GM12878 (cell line): ENCODE data around the gene MAFG. TPM values are rescaled to one million over a fixed set of nuclear protein-coding genes. Genes with fewer than 3 reads are reported as not detected.

ENCODE experiments used
- ATAC-seq: fragments of 200-7000 bp; cut with Tn5 transposase; 3 replicates; pipeline ENCODE4 v1.9.1; 2020; ENCODE audit warnings: mild to moderate bottlenecking, moderate library complexity
- BruUV-seq: library from RNA; stranded (reverse); fragments of 400-500 nt; replicated peaks from 2 replicates; lab custom pipeline; 2021; lab: Mats Ljungman, UMichigan
- CTCF ChIA-PET: fragments of 300-600 bp; sonication (Branson Sonifier 250); formaldehyde crosslinking; extraction: SDS; loops from one replicate; lab custom pipeline; 2021; ENCODE audit warnings: inconsistent platforms; lab: Yijun Ruan, JAX
- POLR2A ChIA-PET: fragments of 350-600 bp; formaldehyde crosslinking; extraction: SDS; loops from one replicate; lab custom pipeline; 2021; ENCODE audit warnings: inconsistent platforms; lab: Charles Lee
- RAD21 ChIA-PET: fragments of 300-600 bp; sonication (Branson Sonifier 250); formaldehyde crosslinking; loops from one replicate; lab custom pipeline; 2023; ENCODE audit warnings: antibody characterized with exemption; ENCODE audit not compliant: unreplicated experiment; lab: Charles Lee
- SMC1A ChIA-PET: fragments of 300-600 bp; sonication (Branson Sonifier 250); formaldehyde crosslinking; loops from one replicate; lab custom pipeline; 2023; ENCODE audit not compliant: unreplicated experiment, uncharacterized antibody; lab: Charles Lee
- DNase-seq: peaks from one replicate; pipeline ENCODE4 v3.0.0-alpha.2; 2011; ENCODE audit warnings: low read depth, low spot score
- FAIRE-seq: peaks from 3 replicates; lab custom pipeline; 2011; peaks lifted over from hg19 to GRCh38; lab: Jason Lieb, UNC
- H2AFZ ChIP-seq: 2 replicates; pipeline ENCODE4 v1.6.0; 2011; ENCODE audit warnings: low read depth, low read length, control low read depth; ENCODE audit not compliant: control insufficient read depth
- H3K27ac ChIP-seq: 2 replicates; pipeline ENCODE4 v1.5.1; 2011; ENCODE audit warnings: control low read depth; ENCODE audit not compliant: control insufficient read depth, insufficient read depth
- H3K27me3 ChIP-seq, 2 experiments: replicated peaks in 1 of 2; 2 replicates each; pipeline versions ENCODE4 v1.6.0 to v1.6.1; 2011; ENCODE audit warnings: low read length in 1 of 2; ENCODE audit not compliant: control insufficient read depth in 2 of 2, insufficient read depth in 2 of 2
- H3K36me3 ChIP-seq, 2 experiments: 2 replicates each; pipeline ENCODE4 v1.5.1; 2011; ENCODE audit warnings: low read length in 1 of 2; ENCODE audit not compliant: control insufficient read depth in 2 of 2, insufficient read depth in 2 of 2
- H3K4me1 ChIP-seq: 2 replicates; pipeline ENCODE4 v1.6.1; 2011; ENCODE audit warnings: mild to moderate bottlenecking, low read length, moderate library complexity, mixed read lengths; ENCODE audit not compliant: control insufficient read depth, insufficient read depth
- H3K4me2 ChIP-seq: 2 replicates; pipeline ENCODE4 v1.6.0; 2011; ENCODE audit warnings: control low read depth; ENCODE audit not compliant: control insufficient read depth, insufficient read depth
- H3K4me3 ChIP-seq: fragments of 200-600 bp; sonication (generic); 2 replicates; pipeline ENCODE4 v1.5.1; 2016
- H3K79me2 ChIP-seq: 2 replicates; pipeline ENCODE4 v1.6.0; 2011; ENCODE audit warnings: low read length; ENCODE audit not compliant: control insufficient read depth, insufficient read depth
- H3K9ac ChIP-seq: 2 replicates; pipeline ENCODE4 v1.8.0; 2011; ENCODE audit warnings: low read length, control low read depth, mixed read lengths; ENCODE audit not compliant: control insufficient read depth, insufficient read depth
- H3K9me3 ChIP-seq: replicated peaks from 3 replicates; pipeline ENCODE4 v1.5.1; 2011; ENCODE audit warnings: mild to moderate bottlenecking, low read length; ENCODE audit not compliant: control insufficient read depth, insufficient read depth
- H4K20me1 ChIP-seq: 2 replicates; pipeline ENCODE4 v1.6.0; 2011; ENCODE audit not compliant: control insufficient read depth, insufficient read depth
- CBX3 ChIP-seq: fragments of 200-600 bp; sonication (generic); IDR thresholded peaks from 2 replicates; pipeline ENCODE4 v1.6.1; 2016; ENCODE audit warnings: low read depth, borderline replicate concordance
- MTA3 ChIP-seq: IDR thresholded peaks from 2 replicates; pipeline ENCODE4 v1.6.1; 2012; ENCODE audit warnings: low read length, inconsistent platforms, borderline replicate concordance
- MYB ChIP-seq: fragments of 150-350 bp; IDR thresholded peaks from 2 replicates; pipeline ENCODE4 v1.6.1; 2014; ENCODE audit warnings: mild to moderate bottlenecking, low read depth, low read length, borderline replicate concordance
- POLR2A ChIP-seq: IDR thresholded peaks from 2 replicates; pipeline ENCODE4 v1.6.1; 2011; ENCODE audit warnings: low read depth, mild to moderate bottlenecking, low read length
- RELA ChIP-seq: fragments of 450-650 bp; IDR thresholded peaks from 2 replicates; pipeline ENCODE4 v1.8.0; 2014; ENCODE audit warnings: borderline replicate concordance; ENCODE audit not compliant: partially characterized antibody
- SMC3 ChIP-seq: IDR thresholded peaks from 2 replicates; pipeline ENCODE4 v1.6.1; 2011; ENCODE audit warnings: low read length, improper control_type of control experiment, borderline replicate concordance
- ZNF274 ChIP-seq: IDR thresholded peaks from one replicate; pipeline ENCODE4 v1.8.0; 2011; ENCODE audit not compliant: insufficient read length, insufficient read depth
- WGBS: methylation state at CpG from one replicate; pipeline ENCODE4 v1.1.6; 2016; ENCODE audit warnings: low lambda C conversion rate; ENCODE audit not compliant: insufficient replicate concordance, insufficient coverage; ENCODE audit errors: missing lambda C conversion rate; 5-methylcytosine and 5-hydroxymethylcytosine counted together
- in situ Hi-C: fragments of 300-500 bp; cut with MboI; formaldehyde crosslinking; loops from 9 replicates; pipeline ENCODE4 v1.14.3; 2018; ENCODE audit warnings: mixed read lengths
- intact Hi-C: fragments of 100-400 bp; cut with micrococcal nuclease; formaldehyde crosslinking; loops from one replicate; pipeline ENCODE4 v1.14.2; 2022; ENCODE audit not compliant: unreplicated experiment
- polyA plus RNA-seq, 11 experiments: library from polyadenylated mRNA; depleted of rRNA in 4 of 11; unstranded in 6 of 11; stranded (reverse) in 5 of 11; fragments of >200 nt; fragmentation: Nextera tagmentation in 4 of 11; fragmentation: Illumina TruSeq in 1 of 11; extraction: Ambion mirVana in 4 of 11; extraction: Trizol in 1 of 11; gene quantifications; 1 replicate in 1 of 11; 2 replicates in 10 of 11; pipeline versions ENCODE4 v1.2.1 to v1.2.3, GENCODE V29; 2011 to 2016; ENCODE audit warnings: inconsistent platforms in 2 of 11, missing spikeins in 2 of 11, low read depth in 1 of 11
- total RNA-seq, 4 experiments: library from RNA; depleted of rRNA in 3 of 4; stranded (reverse); fragments of >200 nt in 3 of 4; fragmentation: Illumina TruSeq in 1 of 4; extraction: Trizol in 1 of 4; gene quantifications; 2 replicates each; pipeline versions ENCODE4 v1.2.1 to v1.2.3, GENCODE V29; 2013 to 2021
- TF ChIP-seq, protein P1 (sequence below): IDR thresholded peaks from 2 replicates; pipeline ENCODE4 v1.6.1; 2012; ENCODE audit warnings: mild to moderate bottlenecking, low read depth, low read length
- TF ChIP-seq, protein P2 (sequence below): IDR thresholded peaks from 2 replicates; pipeline ENCODE4 v1.6.1; 2011; ENCODE audit warnings: low read depth, low read length, improper control_type of control experiment, borderline replicate concordance
- TF ChIP-seq, protein P3 (sequence below): fragments of 450-650 bp; IDR thresholded peaks from 2 replicates; pipeline ENCODE4 v1.6.1; 2017; ENCODE audit warnings: mild to moderate bottlenecking, moderate library complexity
- TF ChIP-seq, protein P4 (sequence below): IDR thresholded peaks from 2 replicates; pipeline ENCODE4 v1.6.1; 2012; ENCODE audit warnings: low read depth, low read length, improper control_type of control experiment

Gene MAFG
- total and polyA plus RNA-seq, 10 of the 15 experiments (the other 5 are each of a cell fraction or from before 2014, with no cell fraction given), result 0.48 to 20.1 (median 7.6) TPM

DNA sequence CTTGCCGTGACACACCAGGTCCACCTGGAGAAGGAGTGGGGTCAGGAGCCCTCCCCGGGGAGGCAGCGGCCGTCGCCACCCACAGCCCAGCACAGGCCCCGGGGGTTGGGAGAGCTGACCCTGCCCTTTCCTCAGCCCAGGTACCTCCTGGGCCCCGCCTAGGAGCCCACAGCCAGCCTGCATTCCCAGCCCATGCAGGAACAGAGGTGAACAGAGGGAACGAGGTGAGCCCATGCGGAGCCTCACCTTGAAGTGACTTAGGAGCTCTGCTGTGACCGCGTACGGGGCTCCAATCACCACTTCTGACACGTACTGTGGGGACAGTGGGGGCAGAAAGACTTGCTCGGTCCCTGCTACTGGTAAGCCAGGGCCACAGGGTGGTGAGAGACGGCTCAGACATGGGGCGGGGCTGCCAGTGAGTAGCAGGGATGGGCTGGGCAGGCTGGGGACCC, 22.1 kb downstream of the MAFG start:
- no TSS peak for BruUV-seq

More for the DNA sequence above, 22.1 kb downstream of the MAFG start:
- intact Hi-C loops, result no loop called here
- TF ChIP-seq, protein P1, sequence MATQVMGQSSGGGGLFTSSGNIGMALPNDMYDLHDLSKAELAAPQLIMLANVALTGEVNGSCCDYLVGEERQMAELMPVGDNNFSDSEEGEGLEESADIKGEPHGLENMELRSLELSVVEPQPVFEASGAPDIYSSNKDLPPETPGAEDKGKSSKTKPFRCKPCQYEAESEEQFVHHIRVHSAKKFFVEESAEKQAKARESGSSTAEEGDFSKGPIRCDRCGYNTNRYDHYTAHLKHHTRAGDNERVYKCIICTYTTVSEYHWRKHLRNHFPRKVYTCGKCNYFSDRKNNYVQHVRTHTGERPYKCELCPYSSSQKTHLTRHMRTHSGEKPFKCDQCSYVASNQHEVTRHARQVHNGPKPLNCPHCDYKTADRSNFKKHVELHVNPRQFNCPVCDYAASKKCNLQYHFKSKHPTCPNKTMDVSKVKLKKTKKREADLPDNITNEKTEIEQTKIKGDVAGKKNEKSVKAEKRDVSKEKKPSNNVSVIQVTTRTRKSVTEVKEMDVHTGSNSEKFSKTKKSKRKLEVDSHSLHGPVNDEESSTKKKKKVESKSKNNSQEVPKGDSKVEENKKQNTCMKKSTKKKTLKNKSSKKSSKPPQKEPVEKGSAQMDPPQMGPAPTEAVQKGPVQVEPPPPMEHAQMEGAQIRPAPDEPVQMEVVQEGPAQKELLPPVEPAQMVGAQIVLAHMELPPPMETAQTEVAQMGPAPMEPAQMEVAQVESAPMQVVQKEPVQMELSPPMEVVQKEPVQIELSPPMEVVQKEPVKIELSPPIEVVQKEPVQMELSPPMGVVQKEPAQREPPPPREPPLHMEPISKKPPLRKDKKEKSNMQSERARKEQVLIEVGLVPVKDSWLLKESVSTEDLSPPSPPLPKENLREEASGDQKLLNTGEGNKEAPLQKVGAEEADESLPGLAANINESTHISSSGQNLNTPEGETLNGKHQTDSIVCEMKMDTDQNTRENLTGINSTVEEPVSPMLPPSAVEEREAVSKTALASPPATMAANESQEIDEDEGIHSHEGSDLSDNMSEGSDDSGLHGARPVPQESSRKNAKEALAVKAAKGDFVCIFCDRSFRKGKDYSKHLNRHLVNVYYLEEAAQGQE, result no peak
- no peak for TF ChIP-seq MYB
- TF ChIP-seq RELA, result no peak
- TF ChIP-seq POLR2A, result no peak; the same call in 1 of the 2 replicates
- TF ChIP-seq CBX3, result no peak
- TF ChIP-seq, protein P2, sequence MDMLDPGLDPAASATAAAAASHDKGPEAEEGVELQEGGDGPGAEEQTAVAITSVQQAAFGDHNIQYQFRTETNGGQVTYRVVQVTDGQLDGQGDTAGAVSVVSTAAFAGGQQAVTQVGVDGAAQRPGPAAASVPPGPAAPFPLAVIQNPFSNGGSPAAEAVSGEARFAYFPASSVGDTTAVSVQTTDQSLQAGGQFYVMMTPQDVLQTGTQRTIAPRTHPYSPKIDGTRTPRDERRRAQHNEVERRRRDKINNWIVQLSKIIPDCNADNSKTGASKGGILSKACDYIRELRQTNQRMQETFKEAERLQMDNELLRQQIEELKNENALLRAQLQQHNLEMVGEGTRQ, result no peak
- TF ChIP-seq ZNF274, result no peak
- TF ChIP-seq, protein P3, sequence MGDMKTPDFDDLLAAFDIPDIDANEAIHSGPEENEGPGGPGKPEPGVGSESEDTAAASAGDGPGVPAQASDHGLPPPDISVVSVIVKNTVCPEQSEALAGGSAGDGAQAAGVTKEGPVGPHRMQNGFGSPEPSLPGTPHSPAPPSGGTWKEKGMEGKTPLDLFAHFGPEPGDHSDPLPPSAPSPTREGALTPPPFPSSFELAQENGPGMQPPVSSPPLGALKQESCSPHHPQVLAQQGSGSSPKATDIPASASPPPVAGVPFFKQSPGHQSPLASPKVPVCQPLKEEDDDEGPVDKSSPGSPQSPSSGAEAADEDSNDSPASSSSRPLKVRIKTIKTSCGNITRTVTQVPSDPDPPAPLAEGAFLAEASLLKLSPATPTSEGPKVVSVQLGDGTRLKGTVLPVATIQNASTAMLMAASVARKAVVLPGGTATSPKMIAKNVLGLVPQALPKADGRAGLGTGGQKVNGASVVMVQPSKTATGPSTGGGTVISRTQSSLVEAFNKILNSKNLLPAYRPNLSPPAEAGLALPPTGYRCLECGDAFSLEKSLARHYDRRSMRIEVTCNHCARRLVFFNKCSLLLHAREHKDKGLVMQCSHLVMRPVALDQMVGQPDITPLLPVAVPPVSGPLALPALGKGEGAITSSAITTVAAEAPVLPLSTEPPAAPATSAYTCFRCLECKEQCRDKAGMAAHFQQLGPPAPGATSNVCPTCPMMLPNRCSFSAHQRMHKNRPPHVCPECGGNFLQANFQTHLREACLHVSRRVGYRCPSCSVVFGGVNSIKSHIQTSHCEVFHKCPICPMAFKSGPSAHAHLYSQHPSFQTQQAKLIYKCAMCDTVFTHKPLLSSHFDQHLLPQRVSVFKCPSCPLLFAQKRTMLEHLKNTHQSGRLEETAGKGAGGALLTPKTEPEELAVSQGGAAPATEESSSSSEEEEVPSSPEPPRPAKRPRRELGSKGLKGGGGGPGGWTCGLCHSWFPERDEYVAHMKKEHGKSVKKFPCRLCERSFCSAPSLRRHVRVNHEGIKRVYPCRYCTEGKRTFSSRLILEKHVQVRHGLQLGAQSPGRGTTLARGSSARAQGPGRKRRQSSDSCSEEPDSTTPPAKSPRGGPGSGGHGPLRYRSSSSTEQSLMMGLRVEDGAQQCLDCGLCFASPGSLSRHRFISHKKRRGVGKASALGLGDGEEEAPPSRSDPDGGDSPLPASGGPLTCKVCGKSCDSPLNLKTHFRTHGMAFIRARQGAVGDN, result no peak
- TF ChIP-seq, protein P4, sequence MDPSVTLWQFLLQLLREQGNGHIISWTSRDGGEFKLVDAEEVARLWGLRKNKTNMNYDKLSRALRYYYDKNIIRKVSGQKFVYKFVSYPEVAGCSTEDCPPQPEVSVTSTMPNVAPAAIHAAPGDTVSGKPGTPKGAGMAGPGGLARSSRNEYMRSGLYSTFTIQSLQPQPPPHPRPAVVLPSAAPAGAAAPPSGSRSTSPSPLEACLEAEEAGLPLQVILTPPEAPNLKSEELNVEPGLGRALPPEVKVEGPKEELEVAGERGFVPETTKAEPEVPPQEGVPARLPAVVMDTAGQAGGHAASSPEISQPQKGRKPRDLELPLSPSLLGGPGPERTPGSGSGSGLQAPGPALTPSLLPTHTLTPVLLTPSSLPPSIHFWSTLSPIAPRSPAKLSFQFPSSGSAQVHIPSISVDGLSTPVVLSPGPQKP, result no peak
- TF ChIP-seq MTA3, result no peak
- TF ChIP-seq SMC3, result no peak
- H2AFZ ChIP-seq, result no peak overlapping the region
- H3K36me3 ChIP-seq, result peaks cover 0 to 2% of the 10 kb centered on the region in 2 experiments; a peak in 3 of 4 replicates
- in situ Hi-C loops, result no loop called here
- ATAC-seq (no peak), DNase-seq (no peak), FAIRE-seq (no peak)
- no peak overlapping the region for H3K9ac ChIP-seq
- WGBS, result 92% methylated on average over 16 of the region's 16 CpGs
- ChIA-PET CTCF (no interaction called here), RAD21 (no interaction called here), SMC1A (no interaction called here), POLR2A (interaction anchor here (0.6 kb wide), 1 partner anchor 18 kb away, joined by 3 read pairs; no protein-coding TSS in a partner anchor)
- peaks cover 5% of the 10 kb centered on the region; the same call in 1 of the 2 replicates for H3K4me1 ChIP-seq
- H3K27ac ChIP-seq, result no peak overlapping the region
- no peaks in the 10 kb centered on the region for H4K20me1 ChIP-seq
- H3K9me3 ChIP-seq, result no peaks in the 10 kb centered on the region
- H3K4me2 ChIP-seq, result no peak overlapping the region
- no peak overlapping the region for H3K4me3 ChIP-seq
- H3K27me3 ChIP-seq, result no peaks in the 10 kb centered on the region; a peak in 1 of 4 replicates
- H3K79me2 ChIP-seq, result peaks cover 9% of the 10 kb centered on the region
